K562 (cell line): Measurements from ENCODE around the gene NPB. TPM values are rescaled to one million over a fixed set of nuclear protein-coding genes. Genes with fewer than 3 reads are reported as not detected.

Experiments used
- ATAC-seq: fragments of 200-7000 bp; cut with Tn5 transposase; 3 replicates; pipeline ENCODE4 v1.9.1; 2020; ENCODE audit warnings: moderate library complexity
- BruUV-seq: library from RNA; stranded (reverse); fragments of 400-500 nt; replicated peaks from 2 replicates; lab custom pipeline; 2021; lab: Mats Ljungman, UMichigan
- CTCF ChIA-PET: fragments of 300-600 bp; formaldehyde crosslinking; extraction: SDS; loops from one replicate; lab custom pipeline; 2021; ENCODE audit warnings: low intra/inter-chr PET ratio; lab: Yijun Ruan, JAX
- POLR2A ChIA-PET: fragments of 300-600, 350-650 bp; sonication (Branson Sonifier 250); formaldehyde crosslinking; extraction: SDS; loops from one replicate; lab custom pipeline; 2021; ENCODE audit warnings: antibody characterized with exemption, inconsistent platforms; lab: Yijun Ruan, JAX
- DNase-seq, 4 experiments: peaks; one replicate each; pipeline versions ENCODE4 v3.0.0 to v3.0.0-alpha.2; 2011 to 2018; ENCODE audit warnings: low spot score in 3 of 4, mixed read lengths in 3 of 4; ENCODE audit errors: extremely low read depth in 1 of 4
- FAIRE-seq: peaks from 2 replicates; lab custom pipeline; 2011; peaks lifted over from hg19 to GRCh38; lab: Jason Lieb, UNC
- H2AFZ ChIP-seq: 2 replicates; pipeline ENCODE4 v1.6.0; 2011; ENCODE audit warnings: low read depth, low read length, control low read depth, inconsistent platforms
- H3K27ac ChIP-seq: fragments of 200-600 bp; 3 replicates; pipeline ENCODE4 v1.8.0; 2011; ENCODE audit warnings: low read depth, mild to moderate bottlenecking, control low read depth, inconsistent platforms, low read length, moderate library complexity, mixed read lengths; ENCODE audit errors: extremely low read depth
- H3K27me3 ChIP-seq, 2 experiments: fragments of 300-600 bp in 1 of 2; 2 replicates in 1 of 2; 3 replicates in 1 of 2; pipeline versions ENCODE4 v1.6.0 to v1.8.0; 2011; ENCODE audit warnings: inconsistent platforms in 2 of 2, low read length in 2 of 2, mild to moderate bottlenecking in 1 of 2, mixed read lengths in 1 of 2, moderate library complexity in 1 of 2; ENCODE audit not compliant: control insufficient read depth in 2 of 2, insufficient read depth in 2 of 2
- H3K36me3 ChIP-seq: fragments of 300-600 bp; 3 replicates; pipeline ENCODE4 v1.8.0; 2011; ENCODE audit warnings: mild to moderate bottlenecking, low read length, inconsistent platforms; ENCODE audit not compliant: control insufficient read depth, insufficient read depth
- H3K4me1 ChIP-seq, 2 experiments: fragments of 200-600 bp in 1 of 2; replicated peaks in 1 of 2; 2 replicates in 1 of 2; 3 replicates in 1 of 2; pipeline versions ENCODE4 v1.5.1 to v1.8.0; 2011; ENCODE audit warnings: inconsistent platforms in 2 of 2, low read length in 2 of 2, mild to moderate bottlenecking in 1 of 2, mixed read lengths in 1 of 2, moderate library complexity in 1 of 2; ENCODE audit not compliant: control insufficient read depth in 2 of 2, insufficient read depth in 2 of 2
- H3K4me2 ChIP-seq: 2 replicates; pipeline ENCODE4 v1.6.1; 2011; ENCODE audit warnings: low read length, control low read depth, inconsistent platforms, mixed read lengths; ENCODE audit not compliant: insufficient read depth
- H3K4me3 ChIP-seq: fragments of 200-600 bp; sonication (generic), shearing (Covaris generic); 2 replicates; pipeline ENCODE4 v1.5.1; 2016; ENCODE audit warnings: control low read depth, inconsistent platforms
- H3K79me2 ChIP-seq: fragments of 200-600 bp; 3 replicates; pipeline ENCODE4 v1.8.0; 2011; ENCODE audit warnings: low read length, inconsistent platforms; ENCODE audit not compliant: control insufficient read depth, insufficient read depth
- H3K9ac ChIP-seq, 2 experiments: 2 replicates each; pipeline versions ENCODE4 v1.6.0 to v1.6.1; 2011; ENCODE audit warnings: low read depth in 2 of 2, low read length in 2 of 2, control low read depth in 1 of 2, inconsistent platforms in 1 of 2, mild to moderate bottlenecking in 1 of 2, mixed read lengths in 1 of 2; ENCODE audit not compliant: insufficient read depth in 1 of 2
- H3K9me1 ChIP-seq: one replicate; pipeline ENCODE4 v1.6.0; 2011; ENCODE audit warnings: inconsistent platforms, mild to moderate bottlenecking, low read length, moderate library complexity; ENCODE audit not compliant: control insufficient read depth, insufficient read depth
- H3K9me3 ChIP-seq: replicated peaks from 2 replicates; pipeline ENCODE4 v1.5.1; 2011; ENCODE audit warnings: low read depth, low read length, inconsistent platforms; ENCODE audit not compliant: control insufficient read depth, insufficient read depth
- H4K20me1 ChIP-seq: replicated peaks from 2 replicates; pipeline ENCODE4 v1.6.1; 2011; ENCODE audit warnings: low read length, inconsistent platforms, mixed read lengths; ENCODE audit not compliant: control insufficient read depth, insufficient read depth
- ARHGAP35 ChIP-seq: fragments of 450-650 bp; IDR thresholded peaks from 2 replicates; pipeline ENCODE4 v1.6.1; 2018; ENCODE audit not compliant: partially characterized antibody
- CXXC5 ChIP-seq: fragments of 250-450 bp; sonication (Bioruptor Pico); IDR thresholded peaks from 2 replicates; pipeline ENCODE4 v1.8.0; 2022; ENCODE audit warnings: inconsistent platforms, mild to moderate bottlenecking, moderate library complexity
- FOXJ3 ChIP-seq: sonication (generic); formaldehyde crosslinking; IDR thresholded peaks from 2 replicates; pipeline ENCODE4 v1.4.0; 2020; ENCODE audit warnings: mild to moderate bottlenecking, missing genetic modification reagents
- GTF2F1 ChIP-seq: IDR thresholded peaks from 2 replicates; pipeline ENCODE4 v1.6.1; 2011; ENCODE audit warnings: low read depth, low read length, improper control_type of control experiment
- PHF20 ChIP-seq: fragments of 450-650 bp; IDR thresholded peaks from 2 replicates; pipeline ENCODE4 v1.6.1; 2018; ENCODE audit not compliant: partially characterized antibody
- PKNOX1 ChIP-seq: fragments of 450-650 bp; IDR thresholded peaks from 2 replicates; pipeline ENCODE4 v1.6.1; 2016
- POLR2G ChIP-seq: fragments of 200-400 bp; formaldehyde crosslinking; IDR thresholded peaks from 2 replicates; pipeline ENCODE4 v1.6.1; 2017; ENCODE audit warnings: low read depth, mild to moderate bottlenecking, antibody characterized with exemption, low read length, moderate library complexity
- WGBS: fragments of 100-300 bp; shearing (Covaris generic); methylation state at CpG from one replicate; pipeline ENCODE4 v1.1.6; 2016; ENCODE audit warnings: low coverage, mixed read lengths; ENCODE audit not compliant: insufficient coverage; ENCODE audit errors: missing lambda C conversion rate; 5-methylcytosine and 5-hydroxymethylcytosine counted together
- in situ Hi-C: fragments of 300-500 bp; cut with MboI; formaldehyde crosslinking; loops from 4 replicates; pipeline ENCODE4 v1.15.0; 2018; ENCODE audit warnings: inconsistent platforms, mixed read lengths
- intact Hi-C: fragments of 100-400 bp; cut with micrococcal nuclease; formaldehyde crosslinking; loops from 2 replicates; pipeline ENCODE4 v1.14.2; 2022
- polyA plus RNA-seq, 8 experiments: library from polyadenylated mRNA; depleted of rRNA in 4 of 8; stranded (reverse) in 5 of 8; unstranded in 3 of 8; fragments of >200 nt; fragmentation: Nextera tagmentation in 2 of 8; fragmentation: Illumina TruSeq in 1 of 8; extraction: Ambion mirVana in 2 of 8; extraction: Trizol in 1 of 8; gene quantifications; 2 replicates each; pipeline versions ENCODE4 v1.2.1 to v1.2.3, GENCODE V29; 2011 to 2014; ENCODE audit warnings: inconsistent platforms in 1 of 8, missing spikeins in 1 of 8
- total RNA-seq, 7 experiments: library from RNA; depleted of rRNA in 6 of 7; stranded (reverse); fragments of >200 nt in 6 of 7; fragmentation: Illumina TruSeq in 2 of 7; extraction: Trizol in 2 of 7; gene quantifications; 2 replicates each; pipeline versions ENCODE4 v1.2.1 to v1.2.3, GENCODE V29; 2011 to 2021; ENCODE audit warnings: low replicate concordance in 1 of 7

NPB gene
- total and polyA plus RNA-seq, 9 of the 15 experiments (the other 6 are each of a cell fraction or from before 2014, with no cell fraction given), result 0.03 to 0.61 (median 0.14) TPM; not detected in 2

GRCh38 chr17:81929253-81930141 lies 27.5 kb downstream of the NPB start:
- ATAC-seq (no peak), DNase-seq (no peak)
- 69% methylated on average over 21 of the region's 31 CpGs for WGBS
- peaks cover 21% of the 10 kb centered on the region; the same call in 2 of the 3 replicates for H3K36me3 ChIP-seq
- H3K27me3 ChIP-seq, result no peaks in the 10 kb centered on the region
- H3K9me3 ChIP-seq, result no peaks in the 10 kb centered on the region
- H3K9me1 ChIP-seq, result peaks cover 9% of the 10 kb centered on the region
- H3K79me2 ChIP-seq, result peaks cover 46% of the 10 kb centered on the region
- no peak overlapping the region for H3K27ac ChIP-seq
- intact Hi-C loops, result no loop called here
- ChIA-PET CTCF (no interaction called here), POLR2A (interaction anchor here (0.6 to 2.3 kb wide), 9 partner anchors 10 to 718 kb away, joined by 3 to 7 read pairs (median 3); no protein-coding TSS in a partner anchor)
- in situ Hi-C loops, result no loop called here
- BruUV-seq, result no TSS peak
- H3K9ac ChIP-seq, result peak overlapping the region in 1 of 2 experiments; percentile 82; a peak in 3 of 4 replicates
- H3K4me3 ChIP-seq, result peak overlapping the region; percentile 81
- no peak overlapping the region for H2AFZ ChIP-seq
- peaks cover 40 to 96% of the 10 kb centered on the region in 2 experiments for H3K4me1 ChIP-seq
- TF ChIP-seq CXXC5 (no peak), POLR2G (0 out of 2 replicates have a peak, but pooled peaks have one; percentile 58), FOXJ3 (CRISPR knock-in tag) (no peak), PKNOX1 (no peak), ARHGAP35 (no peak), GTF2F1 (no peak), PHF20 (no peak)
- TF ChIP-seq, all 486 proteins: peak for 1
- Histone ChIP-seq H3K4me2 (0 out of 2 replicates have a peak overlapping the region, but pooled peaks have one; percentile 89), H4K20me1 (peaks cover 14% of the 10 kb centered on the region)
- no peak for FAIRE-seq
